Dermis blood vessel endothelial cell (primary cell): ENCODE measurements around the gene GRIK5. TPM values are rescaled to one million over a fixed set of nuclear protein-coding genes. Genes with fewer than 3 reads are reported as not detected.

Experiments used
- total RNA-seq: library from RNA; depleted of rRNA; stranded (reverse); fragments of >200 nt; gene quantifications from 2 replicates; pipeline ENCODE4 v1.2.3, GENCODE V29; 2014

Gene GRIK5
- total RNA-seq, 1 donor from 2014 or later: 0.17 TPM

Other genes starting within 250 kb of the GRIK5 start
- not detected in 2 replicates for gene LYPD4, start 225.5 kb downstream of the GRIK5 start, total RNA-seq
- not detected in 2 replicates for gene DMRTC2, start 225.2 kb downstream of the GRIK5 start, total RNA-seq
- gene RPS19, start 210.0 kb downstream of the GRIK5 start, total RNA-seq: 1,021 and 1,770 TPM in 2 replicates
- 0.09 and 0.34 TPM in 2 replicates for gene CD79A, start 192.9 kb downstream of the GRIK5 start, total RNA-seq
- 53.8 and 69.4 TPM in 2 replicates for gene ARHGEF1, start 187.0 kb downstream of the GRIK5 start, total RNA-seq
- gene ERFL, start 141.8 kb downstream of the GRIK5 start, total RNA-seq: not detected in 2 replicates
- gene RABAC1, start 110.9 kb downstream of the GRIK5 start, total RNA-seq: 73.9 and 132 TPM in 2 replicates
- gene ATP1A3, start 76.0 kb downstream of the GRIK5 start, total RNA-seq: under 0.01 and 0.05 TPM in 2 replicates
- gene ZNF574, start 6.0 kb upstream of the GRIK5 start, total RNA-seq: 17.3 and 17.4 TPM in 2 replicates
- 0.17 and 0.56 TPM in 2 replicates for gene POU2F2, start 62.2 kb upstream of the GRIK5 start, total RNA-seq
- gene DEDD2, start 147.5 kb upstream of the GRIK5 start, total RNA-seq: 27.3 and 29.4 TPM in 2 replicates
- gene ZNF526, start 150.1 kb upstream of the GRIK5 start, total RNA-seq: 8.7 and 9.3 TPM in 2 replicates
- gene GSK3A, start 172.4 kb upstream of the GRIK5 start, total RNA-seq: 16.7 and 28.0 TPM in 2 replicates
- 32.7 and 42.4 TPM in 2 replicates for gene ERF, start 184.9 kb upstream of the GRIK5 start, total RNA-seq
- 20.6 and 39.7 TPM in 2 replicates for gene CIC, start 199.0 kb upstream of the GRIK5 start, total RNA-seq
- 0.84 and 1.2 TPM in 2 replicates for gene PRR19, start 231.9 kb upstream of the GRIK5 start, total RNA-seq
- 38.5 and 40.2 TPM in 2 replicates for gene PAFAH1B3, start 232.4 kb upstream of the GRIK5 start, total RNA-seq
- gene TMEM145, start 243.1 kb upstream of the GRIK5 start, total RNA-seq: 0.09 TPM in 1 of 2 replicates, not detected in the other